CD4-positive, alpha-beta memory T cell (primary cell): ENCODE data around the gene TEX22. TPM values are rescaled to one million over a fixed set of nuclear protein-coding genes. Genes with fewer than 3 reads are reported as not detected.

Experiments
- CTCF ChIA-PET: fragments of 350-600 bp; sonication (Branson Sonifier 250); formaldehyde crosslinking; loops from one replicate; lab custom pipeline; 2021; ENCODE audit warnings: inconsistent platforms; ENCODE audit not compliant: partially characterized antibody; lab: Charles Lee
- POLR2A ChIA-PET: fragments of 350-600 bp; sonication (Branson Sonifier 250); formaldehyde crosslinking; loops from one replicate; lab custom pipeline; 2021; ENCODE audit not compliant: partially characterized antibody; lab: Charles Lee
- DNase-seq, 5 donors: peaks; one replicate each; pipeline versions ENCODE4 v3.0.0 to v3.0.0-alpha.2; 2020 to 2022; ENCODE audit warnings: mixed read lengths in 1 of 5
- H3K27ac ChIP-seq: one replicate; pipeline ENCODE4 v1.7.0; 2013; ENCODE audit warnings: low read depth, low read length
- H3K27me3 ChIP-seq: 2 replicates; pipeline ENCODE4 v1.7.0; 2013; ENCODE audit warnings: mild to moderate bottlenecking, low read length, moderate library complexity; ENCODE audit not compliant: insufficient read depth
- H3K36me3 ChIP-seq: 2 replicates; pipeline ENCODE4 v1.7.0; 2013; ENCODE audit warnings: mild to moderate bottlenecking, low read length, moderate library complexity; ENCODE audit not compliant: insufficient read depth
- H3K4me1 ChIP-seq: 2 replicates; pipeline ENCODE4 v1.7.0; 2013; ENCODE audit warnings: mild to moderate bottlenecking, low read length, moderate library complexity; ENCODE audit not compliant: insufficient read depth
- H3K4me3 ChIP-seq, 2 donors: one replicate each; pipeline ENCODE4 v1.7.0; 2013; ENCODE audit warnings: low read length in 2 of 2, mild to moderate bottlenecking in 1 of 2
- H3K9me3 ChIP-seq, 2 donors: one replicate each; pipeline ENCODE4 v1.7.0; 2013; ENCODE audit warnings: low read length in 2 of 2, control low read depth in 1 of 2; ENCODE audit not compliant: control insufficient read depth in 1 of 2
- H3K27ac Mint-ChIP-seq, 7 donors: one replicate each; pipeline ENCODE4 v1.8.0; 2020 to 2021; ENCODE audit warnings: mixed read lengths in 7 of 7, mild to moderate bottlenecking in 6 of 7, inconsistent platforms in 3 of 7, moderate library complexity in 3 of 7
- H3K27me3 Mint-ChIP-seq, 2 donors: one replicate each; pipeline ENCODE4 v1.8.0; 2020 to 2021; ENCODE audit warnings: mixed read lengths in 2 of 2
- H3K36me3 Mint-ChIP-seq, 2 donors: one replicate each; pipeline ENCODE4 v1.8.0; 2020 to 2021; ENCODE audit warnings: mixed read lengths in 2 of 2, inconsistent platforms in 1 of 2, mild to moderate bottlenecking in 1 of 2
- H3K4me1 Mint-ChIP-seq, 4 donors: one replicate each; pipeline ENCODE4 v1.8.0; 2020 to 2021; ENCODE audit warnings: mixed read lengths in 4 of 4, mild to moderate bottlenecking in 1 of 4
- H3K4me3 Mint-ChIP-seq, 8 donors: one replicate each; pipeline ENCODE4 v1.8.0; 2020 to 2021; ENCODE audit warnings: mixed read lengths in 8 of 8, mild to moderate bottlenecking in 7 of 8, moderate library complexity in 6 of 8, inconsistent platforms in 3 of 8
- H3K9me3 Mint-ChIP-seq, 8 donors: one replicate each; pipeline ENCODE4 v1.8.0; 2020 to 2021; ENCODE audit warnings: mixed read lengths in 8 of 8, mild to moderate bottlenecking in 5 of 8, inconsistent platforms in 3 of 8, moderate library complexity in 1 of 8
- intact Hi-C: fragments of 100-400 bp; cut with micrococcal nuclease; formaldehyde crosslinking; loops from one replicate; pipeline ENCODE4 v1.15.1; 2023
- polyA plus RNA-seq, 2 donors: library from polyadenylated mRNA; unstranded; fragments of 300-500 nt; fragmentation: Illumina TruSeq; gene quantifications; one replicate each; pipeline ENCODE4 v1.2.3, GENCODE V29; 2021
- total RNA-seq, 2 experiments: library from RNA; stranded (reverse); gene quantifications; one replicate each; pipeline ENCODE4 v1.2.3, GENCODE V29; 2021

Gene TEX22
- total and polyA plus RNA-seq, 4 experiments from 2014 or later = 4.7 to 7.5 TPM; not detected in 2

GRCh38 chr14:105393151-105393550, 5.2 kb upstream of the TEX22 start:
- Histone ChIP-seq H3K27me3 (no peaks in the 10 kb centered on the region), H3K4me3 (no peak overlapping the region), H3K36me3 (no peaks in the 10 kb centered on the region), H3K9me3 (no peaks in the 10 kb centered on the region), H3K4me1 (peaks cover 7% of the 10 kb centered on the region), H3K27ac (no peak overlapping the region)
- H3K36me3 Mint-ChIP-seq = no peaks in the 10 kb centered on the region
- no peaks in the 10 kb centered on the region for H3K9me3 Mint-ChIP-seq
- peaks cover 0 to 6% (median 5%) of the 10 kb centered on the region in 4 donors for H3K4me1 Mint-ChIP-seq
- no peak for DNase-seq
- no peak overlapping the region for H3K27ac Mint-ChIP-seq
- POLR2A ChIA-PET = no interaction called here
- CTCF ChIA-PET = no interaction called here
- intact Hi-C loops = no loop called here
- no peak overlapping the region for H3K4me3 Mint-ChIP-seq
- no peaks in the 10 kb centered on the region for H3K27me3 Mint-ChIP-seq

- intact Hi-C loops = no loop called here
- CTCF ChIA-PET = interaction anchor here (1.2 kb wide), 1 partner anchor 95 kb away, joined by 4 read pairs; no protein-coding TSS in a partner anchor
Observed at GRCh38 chr14:105394714-105395537, 3.4 kb upstream of the TEX22 start.

DNA sequence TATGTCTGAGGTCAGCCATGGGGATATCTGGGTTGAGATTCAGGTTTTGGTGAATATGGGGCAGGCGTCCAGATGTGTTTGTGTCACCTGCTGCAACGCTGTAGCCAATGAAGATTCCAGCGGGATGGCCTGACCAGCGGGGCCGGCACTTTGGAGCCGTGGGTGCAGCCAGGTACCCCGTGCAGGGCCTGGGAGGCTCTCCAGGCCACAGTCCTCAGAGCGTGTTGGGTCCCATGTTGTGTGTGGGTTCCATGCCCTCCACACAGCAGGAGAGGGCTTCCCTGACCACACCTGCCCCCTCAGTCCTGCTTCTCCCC, 2.8 kb upstream of the TEX22 start:
- Mint-ChIP-seq H3K4me3 (peak overlapping the region in 1 of 8 donors; percentile 20), H3K36me3 (peaks cover 4% of the 10 kb centered on the region in 2 donors), H3K4me1 (peaks cover under 1 to 18% (median 6%) of the 10 kb centered on the region in 4 donors), H3K27ac (no peak overlapping the region), H3K9me3 (peaks cover 0 to 4% (median 1%) of the 10 kb centered on the region in 8 donors), H3K27me3 (no peaks in the 10 kb centered on the region)
- ChIA-PET POLR2A (no interaction called here), CTCF (interaction anchor here (1.2 kb wide), 1 partner anchor 94 kb away, joined by 4 read pairs; no protein-coding TSS in a partner anchor)
- no peak overlapping the region for H3K4me3 ChIP-seq
- H3K9me3 ChIP-seq = no peaks in the 10 kb centered on the region
- peaks cover 18% of the 10 kb centered on the region for H3K4me1 ChIP-seq
- H3K27me3 ChIP-seq = no peaks in the 10 kb centered on the region
- no peak overlapping the region for H3K27ac ChIP-seq
- intact Hi-C loops = no loop called here
- peaks cover under 1% of the 10 kb centered on the region for H3K36me3 ChIP-seq
- DNase-seq = no peak

More at GRCh38 chr14:105394714-105395537, 3.4 kb upstream of the TEX22 start:
- Mint-ChIP-seq H3K9me3 (no peaks in the 10 kb centered on the region), H3K36me3 (no peaks in the 10 kb centered on the region), H3K4me1 (peaks cover 0 to 18% (median 7%) of the 10 kb centered on the region in 4 donors), H3K4me3 (peak overlapping the region in 1 of 8 donors; percentile 20), H3K27ac (no peak overlapping the region), H3K27me3 (no peaks in the 10 kb centered on the region)
- POLR2A ChIA-PET = no interaction called here
- Histone ChIP-seq H3K27me3 (no peaks in the 10 kb centered on the region), H3K36me3 (no peaks in the 10 kb centered on the region), H3K27ac (no peak overlapping the region), H3K4me1 (peaks cover 18% of the 10 kb centered on the region), H3K9me3 (no peaks in the 10 kb centered on the region), H3K4me3 (no peak overlapping the region)
- no peak for DNase-seq

GRCh38 chr14:105397350-105397931, 897 bp upstream of the TEX22 start:
- Mint-ChIP-seq H3K36me3 (peaks cover 12 to 13% of the 10 kb centered on the region in 2 donors), H3K27ac (peak overlapping the region; percentile 58 to 90 (median 82)), H3K4me3 (peak overlapping the region; percentile 62 to 83 (median 77)), H3K9me3 (peaks cover 0 to 13% (median 6%) of the 10 kb centered on the region in 8 donors), H3K27me3 (no peaks in the 10 kb centered on the region), H3K4me1 (peaks cover 2 to 18% (median 8%) of the 10 kb centered on the region in 4 donors)
- ChIA-PET POLR2A (interaction anchor here (0.6 to 2.9 kb wide), 13 partner anchors 10 to 94 kb away, joined by 3 to 28 read pairs (median 4); partner anchors contain the start of genes CRIP1 and TEDC1), CTCF (interaction anchor here (1.0 to 1.7 kb wide), 3 partner anchors 10 to 92 kb away, joined by 3 to 6 read pairs (median 6); no protein-coding TSS in a partner anchor)
- Histone ChIP-seq H3K36me3 (peaks cover 7% of the 10 kb centered on the region), H3K9me3 (no peaks in the 10 kb centered on the region), H3K27me3 (no peaks in the 10 kb centered on the region), H3K4me1 (peaks cover 18% of the 10 kb centered on the region), H3K27ac (peak overlapping the region; percentile 80), H3K4me3 (peak overlapping the region; percentile 57 to 74)
- no peak for DNase-seq
- intact Hi-C loops = no loop called here

DNA sequence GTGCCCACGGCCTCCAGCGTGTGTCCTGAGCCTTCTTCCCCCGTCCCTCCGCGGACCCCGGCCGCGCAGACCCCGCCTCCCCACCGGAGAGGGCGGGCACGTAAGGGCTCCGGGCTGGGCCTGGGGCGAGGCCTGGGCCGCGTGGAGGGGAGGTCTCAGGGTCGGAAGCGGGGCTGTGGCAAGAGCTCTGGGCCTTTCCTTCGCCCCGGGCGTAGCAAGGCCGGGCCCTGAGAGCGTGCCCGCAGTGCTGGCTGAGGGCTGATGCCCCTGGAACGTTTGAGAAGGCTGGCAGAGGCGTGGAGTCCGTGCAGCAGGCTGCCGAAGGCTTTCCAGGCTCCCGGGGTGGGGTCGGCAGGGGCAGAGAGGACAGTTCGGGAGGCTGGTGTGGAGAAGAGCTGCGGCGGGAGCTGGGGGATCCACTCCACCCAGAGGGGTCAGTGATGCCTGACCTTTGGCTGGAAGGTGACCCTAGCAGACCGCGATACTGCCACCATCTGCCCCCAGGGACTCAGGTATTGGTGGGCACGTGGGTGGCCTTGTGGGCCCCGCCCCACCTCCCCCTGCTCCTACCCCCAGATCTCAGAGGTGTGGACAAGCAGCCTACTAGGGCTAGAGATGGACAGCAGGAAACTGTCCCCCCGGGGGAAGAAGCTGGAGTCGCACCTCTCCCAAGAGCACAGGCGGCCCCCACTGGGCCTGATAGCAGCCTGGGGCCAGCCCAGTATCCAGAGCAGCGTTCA, 558 bp downstream of the TEX22 start:
- Mint-ChIP-seq H3K9me3 (peaks cover 0 to 17% (median 7%) of the 10 kb centered on the region in 8 donors), H3K36me3 (peaks cover 13 to 15% of the 10 kb centered on the region in 2 donors), H3K27me3 (no peaks in the 10 kb centered on the region), H3K27ac (peak overlapping the region in 6 of 7 donors; percentile 36 to 86 (median 72)), H3K4me1 (peaks cover 4 to 18% (median 10%) of the 10 kb centered on the region in 4 donors), H3K4me3 (peak overlapping the region; percentile 77 to 85 (median 81))
- peak in 1 of 5 donors; percentile 44 for DNase-seq
- peak overlapping the region; percentile 80 for H3K27ac ChIP-seq
- peaks cover 7% of the 10 kb centered on the region for H3K36me3 ChIP-seq
- no peaks in the 10 kb centered on the region for H3K9me3 ChIP-seq
- H3K27me3 ChIP-seq = no peaks in the 10 kb centered on the region
- peaks cover 18% of the 10 kb centered on the region for H3K4me1 ChIP-seq
- ChIA-PET POLR2A (interaction anchor here (1.0 to 2.9 kb wide), 7 partner anchors 9 to 329 kb away, joined by 3 to 28 read pairs (median 4); partner anchors contain the start of gene TEDC1), CTCF (interaction anchor here (1.4 kb wide), 1 partner anchor 16 kb away, joined by 6 read pairs; no protein-coding TSS in a partner anchor)
- H3K4me3 ChIP-seq = peak overlapping the region; percentile 47 to 74
- intact Hi-C loops = loop anchor here (1.0 to 2.0 kb wide), 3 partner anchors 16 to 91 kb away; no protein-coding TSS in a partner anchor

GRCh38 chr14:105399466-105399775, 1.1 kb downstream of the TEX22 start:
- peak overlapping the region in 7 of 8 donors; percentile 35 to 85 (median 77) for H3K4me3 Mint-ChIP-seq
- peak overlapping the region in 3 of 7 donors; percentile 22 to 76 (median 58) for H3K27ac Mint-ChIP-seq

More at GRCh38 chr14:105399466-105399775, 1.1 kb downstream of the TEX22 start:
- peaks cover 13 to 15% of the 10 kb centered on the region in 2 donors for H3K36me3 Mint-ChIP-seq
- H3K4me1 Mint-ChIP-seq = peaks cover 5 to 19% (median 13%) of the 10 kb centered on the region in 4 donors
- DNase-seq = no peak
- Histone ChIP-seq H3K4me1 (peaks cover 23% of the 10 kb centered on the region), H3K4me3 (peak overlapping the region in 1 of 2 donors; percentile 74), H3K36me3 (peaks cover 7% of the 10 kb centered on the region), H3K9me3 (no peaks in the 10 kb centered on the region), H3K27me3 (no peaks in the 10 kb centered on the region), H3K27ac (no peak overlapping the region)
- intact Hi-C loops = loop anchor here (2.0 kb wide), 2 partner anchors 15 to 29 kb away; no protein-coding TSS in a partner anchor
- peaks cover 0 to 22% (median 7%) of the 10 kb centered on the region in 8 donors for H3K9me3 Mint-ChIP-seq
- ChIA-PET CTCF (no interaction called here), POLR2A (interaction anchor here (0.8 to 2.6 kb wide), 5 partner anchors 9 to 90 kb away, joined by 3 to 7 read pairs (median 4); no protein-coding TSS in a partner anchor)
- no peaks in the 10 kb centered on the region for H3K27me3 Mint-ChIP-seq
